Left cardiac atrium (tissue), 4 donors: ENCODE results near the gene STARD3NL. TPM values are rescaled to one million over a fixed set of nuclear protein-coding genes. Genes with fewer than 3 reads are reported as not detected.

ENCODE experiments used
- ATAC-seq, 2 donors: fragments of 200-7000 bp; cut with Tn5 transposase; one replicate each; pipeline ENCODE4 v1.9.1; 2020; ENCODE audit warnings: mild to moderate bottlenecking in 2 of 2, moderate library complexity in 2 of 2
- DNase-seq: peaks from one replicate; pipeline ENCODE4 v3.0.0-alpha.2; 2020
- intact Hi-C, 2 donors: fragments of 100-400 bp; cut with DNase I; formaldehyde crosslinking; loops; one replicate each; pipeline versions ENCODE4 v1.14.1 to v1.15.1; 2022 to 2023
- total RNA-seq, 2 donors: library from RNA; stranded (reverse); fragmentation: NEBNext Ultra II Directional; extraction: Animal tissue kit (Norgen Biotek cat#: 25700); gene quantifications; one replicate each; pipeline ENCODE4 v1.2.1, GENCODE V29; 2021
- donor health status: DM: no; HTN: yes; CAD: no.
- donor health status: DM: no; HTN: yes; CAD: no; lungs with severe emphysema.
- donor health status: DM: yes; HTN: yes; CAD: no.
- donor health status: Dilated cardiomyopathy.

The STARD3NL gene
- total RNA-seq, 2 donors from 2014 or later: 31.8 to 34.8 TPM

DNA sequence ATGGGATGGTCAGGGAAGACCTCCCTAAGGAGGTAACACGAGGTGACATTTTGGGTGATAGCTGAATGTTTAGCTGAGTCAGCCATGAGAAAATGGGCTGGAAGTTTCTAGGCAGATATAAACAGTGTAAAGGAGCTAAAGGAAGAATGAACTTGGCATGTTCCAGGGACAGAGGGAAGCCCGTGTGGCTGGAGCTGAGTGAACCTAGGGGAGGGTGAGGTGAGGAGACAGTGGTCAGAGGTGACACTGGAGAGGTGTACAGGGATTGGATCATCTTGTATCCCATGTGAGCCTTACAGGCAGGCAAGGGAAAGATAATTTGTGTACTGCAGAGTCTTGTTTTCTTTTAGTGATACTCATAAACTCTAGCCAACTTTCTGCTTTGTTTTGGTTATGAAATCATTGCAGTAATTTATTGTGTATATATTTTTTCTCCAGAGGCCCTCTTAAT is 1.8 kb downstream of the STARD3NL start:
- no peak for ATAC-seq
- intact Hi-C loops: no loop called here
- DNase-seq: no peak

DNA sequence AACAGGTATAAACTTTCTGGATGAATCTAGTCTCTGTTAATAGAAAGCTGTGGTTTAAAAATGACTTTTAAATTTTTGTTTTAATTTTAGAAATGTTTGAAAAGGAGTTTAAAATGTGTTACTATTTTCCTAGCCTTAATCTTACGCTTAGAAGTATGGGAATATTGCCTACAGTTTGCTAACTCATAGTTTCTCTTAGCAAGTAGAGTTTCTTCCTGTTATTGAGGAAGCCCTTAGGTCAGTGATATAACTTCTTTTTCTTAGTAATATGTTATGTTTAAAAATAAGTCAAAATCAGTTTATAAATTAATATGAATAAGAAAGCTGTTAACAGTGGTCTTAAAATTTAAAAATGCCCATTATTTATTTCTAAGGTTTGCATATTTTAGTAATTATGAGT is 3.1 kb downstream of the STARD3NL start:
- intact Hi-C loops: no loop called here
- ATAC-seq: no peak
- no peak for DNase-seq

DNA sequence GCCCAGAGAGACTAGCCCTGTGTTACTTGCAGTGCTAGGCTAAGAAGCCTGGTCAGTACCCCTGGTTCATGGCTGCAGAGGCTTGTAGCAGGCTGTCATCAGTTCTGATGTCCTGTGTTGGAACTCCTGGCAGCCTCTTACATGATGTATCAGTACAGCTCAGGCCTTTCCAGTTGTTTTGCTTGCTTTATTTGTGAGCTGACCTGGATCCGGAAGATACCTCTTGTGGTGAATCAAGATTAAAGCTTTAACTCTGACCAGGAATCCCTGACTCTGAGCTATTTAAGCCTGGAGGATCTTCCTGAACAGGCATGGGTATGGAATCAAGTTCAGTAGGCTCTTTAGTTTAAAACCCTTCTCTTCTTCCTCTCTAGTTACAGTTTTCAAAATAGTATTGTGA is 4.4 kb downstream of the STARD3NL start:
- ATAC-seq: no peak
- DNase-seq: no peak
- intact Hi-C loops: no loop called here

DNA sequence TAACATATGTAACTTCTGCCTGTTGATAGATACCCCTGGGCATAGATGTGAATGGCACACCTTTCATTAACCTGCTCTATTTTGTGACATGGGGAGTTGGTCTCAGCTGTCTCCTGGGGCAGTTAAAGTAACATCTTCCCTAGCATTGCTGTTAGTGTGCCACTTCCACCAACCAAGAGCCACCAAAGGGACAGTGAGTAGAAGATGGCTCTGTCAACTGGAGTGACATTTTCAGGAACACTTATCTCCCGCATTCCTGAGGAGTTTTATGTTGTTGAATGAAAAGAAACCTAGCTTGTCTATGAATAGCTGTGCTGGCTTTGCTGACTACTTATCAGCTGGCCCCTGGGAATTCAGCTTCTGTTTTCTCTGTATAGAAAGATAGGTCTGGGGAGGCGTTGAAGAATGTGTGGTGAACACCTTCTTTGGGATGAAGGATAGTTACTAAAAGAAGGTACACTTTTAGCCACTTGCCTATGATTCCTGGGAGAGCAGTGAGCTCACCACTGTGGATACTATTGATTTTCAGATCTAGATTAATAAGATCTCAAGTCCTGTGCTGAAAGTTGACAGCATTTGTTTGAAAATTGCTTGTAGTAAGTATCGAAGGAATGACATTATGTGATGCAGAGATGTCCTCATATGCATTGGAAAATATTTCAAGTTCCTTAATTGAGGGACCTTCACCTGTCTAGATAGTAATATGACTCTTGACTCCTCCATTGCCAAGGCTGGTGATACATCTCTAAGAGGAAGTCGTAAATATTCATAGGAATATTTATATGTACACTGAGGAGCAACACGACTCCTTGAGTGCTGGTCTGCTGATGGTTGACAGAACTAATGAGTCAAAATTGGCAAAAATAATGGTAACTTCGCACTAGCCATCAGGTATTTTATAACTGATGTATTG is 7.6 kb downstream of the STARD3NL start:
- intact Hi-C loops: no loop called here
- DNase-seq: no peak
- no peak for ATAC-seq

DNA sequence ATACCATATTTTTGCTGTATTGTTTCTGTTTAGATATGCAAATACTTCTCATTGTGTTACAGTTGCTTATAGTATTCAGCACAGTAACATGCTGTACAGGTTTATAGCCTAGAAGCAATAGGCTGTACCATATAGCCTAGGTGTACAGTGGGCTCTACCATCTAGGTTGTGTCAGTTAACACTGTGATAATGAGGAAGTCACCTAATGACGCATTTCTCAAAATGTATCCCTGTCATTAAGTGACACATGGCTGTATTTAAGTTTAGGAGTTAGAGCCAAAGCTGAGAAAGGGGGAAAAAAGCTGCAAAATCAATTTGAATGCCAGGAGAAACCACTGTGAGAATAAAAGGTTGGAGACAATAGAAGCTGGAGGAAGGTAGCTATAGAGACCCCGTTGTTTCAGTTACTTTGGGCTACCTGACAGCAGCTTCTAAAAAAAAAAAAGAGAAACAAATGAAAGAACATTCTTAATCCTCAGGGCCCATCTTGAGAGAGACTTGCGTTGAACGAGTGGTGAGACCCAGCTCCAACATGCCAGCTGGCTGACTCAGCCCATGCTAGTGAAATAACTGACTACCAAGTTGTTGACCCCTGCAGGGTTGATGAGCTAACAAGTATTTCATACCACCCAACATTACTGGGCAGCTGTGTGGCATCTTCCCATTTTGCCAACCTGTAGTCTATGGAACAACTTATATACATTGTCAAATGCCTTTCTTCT is 8.7 kb downstream of the STARD3NL start:
- ATAC-seq: peak; percentile 59 to 87
- intact Hi-C loops: no loop called here
- DNase-seq: no peak

DNA sequence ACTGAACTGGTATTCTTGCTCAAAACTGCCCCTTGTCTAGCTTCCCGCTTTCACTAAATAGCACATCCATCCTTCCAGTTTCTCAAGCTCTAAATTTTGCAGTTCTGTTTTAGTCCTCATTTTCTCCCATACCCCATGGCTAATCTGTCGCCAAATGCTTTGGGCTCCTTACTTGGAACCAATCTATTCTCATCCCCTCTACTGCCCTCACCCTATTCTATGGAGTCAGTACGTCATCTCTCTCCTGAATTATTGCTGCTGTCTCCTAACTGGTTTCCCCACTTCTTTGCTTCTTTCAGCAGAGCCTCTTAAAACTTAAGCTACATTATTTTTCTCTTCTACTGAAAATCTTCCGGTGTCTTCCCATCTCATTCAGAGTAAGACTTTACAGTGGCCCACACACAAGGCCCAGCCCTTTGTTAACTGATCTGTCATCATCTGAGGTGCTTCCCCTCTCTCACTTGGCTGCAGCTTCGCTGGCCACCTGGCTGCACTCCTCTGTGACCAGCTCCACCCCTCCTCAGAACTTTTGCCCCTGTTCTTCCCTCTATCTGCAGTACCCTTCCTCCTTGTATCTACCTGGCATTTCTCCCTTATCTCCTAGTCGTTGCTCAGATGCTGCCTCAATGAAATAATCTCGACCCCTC is 9.9 kb downstream of the STARD3NL start:
- no peak for DNase-seq
- intact Hi-C loops: no loop called here
- no peak for ATAC-seq

DNA sequence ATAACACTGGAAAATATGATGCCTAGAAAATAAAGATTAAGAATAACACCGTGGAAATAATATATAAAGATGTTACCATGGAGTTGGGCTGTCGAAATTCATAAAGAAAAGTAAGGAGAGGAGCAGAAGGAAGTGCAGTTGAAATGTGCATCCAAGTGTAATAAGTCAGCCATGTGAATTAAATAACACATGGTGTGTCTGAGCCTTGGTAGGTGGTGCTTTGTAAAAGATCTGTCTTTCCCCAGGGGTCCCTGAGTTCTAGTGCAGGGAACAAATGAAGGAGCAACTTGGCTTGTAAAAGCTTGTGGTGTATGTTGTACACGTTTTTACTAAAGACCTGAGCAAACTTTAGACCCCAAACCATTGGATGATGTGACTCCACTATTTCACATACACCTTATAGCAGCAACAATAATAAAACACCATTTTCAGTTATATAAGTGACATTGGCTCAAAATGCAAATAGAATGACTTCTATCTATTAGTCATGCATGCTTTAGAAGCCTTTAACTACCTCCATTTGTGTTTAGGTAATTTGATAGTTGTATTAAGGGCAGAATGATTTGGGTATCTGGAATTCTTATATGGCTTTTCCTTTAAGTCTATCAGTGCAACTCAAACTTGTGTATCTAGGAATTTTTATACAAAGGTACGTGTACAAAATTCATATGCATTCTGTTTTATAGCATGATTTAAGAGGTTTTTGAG is 11.3 kb downstream of the STARD3NL start:
- no peak for ATAC-seq
- intact Hi-C loops: no loop called here
- DNase-seq: no peak

DNA sequence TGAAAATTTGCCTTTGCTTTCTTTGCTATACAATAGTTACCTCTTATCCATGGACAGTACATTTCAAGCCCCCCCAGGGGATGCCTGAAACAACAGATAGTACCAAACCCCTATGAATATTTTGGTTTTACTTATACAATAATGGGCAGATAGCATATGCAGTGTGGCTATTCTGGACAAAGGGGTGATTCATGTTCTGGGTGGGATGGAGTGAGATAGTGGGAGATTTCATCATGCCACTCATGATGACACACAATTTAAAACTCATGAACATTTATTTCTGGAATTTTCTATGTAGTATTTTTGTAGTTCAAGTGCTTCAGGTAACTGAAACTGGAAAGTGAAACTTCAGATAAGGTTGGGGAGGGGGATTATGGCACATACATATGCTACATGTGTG is 12.0 kb downstream of the STARD3NL start:
- DNase-seq (no peak), ATAC-seq (no peak)
- intact Hi-C loops: no loop called here

DNA sequence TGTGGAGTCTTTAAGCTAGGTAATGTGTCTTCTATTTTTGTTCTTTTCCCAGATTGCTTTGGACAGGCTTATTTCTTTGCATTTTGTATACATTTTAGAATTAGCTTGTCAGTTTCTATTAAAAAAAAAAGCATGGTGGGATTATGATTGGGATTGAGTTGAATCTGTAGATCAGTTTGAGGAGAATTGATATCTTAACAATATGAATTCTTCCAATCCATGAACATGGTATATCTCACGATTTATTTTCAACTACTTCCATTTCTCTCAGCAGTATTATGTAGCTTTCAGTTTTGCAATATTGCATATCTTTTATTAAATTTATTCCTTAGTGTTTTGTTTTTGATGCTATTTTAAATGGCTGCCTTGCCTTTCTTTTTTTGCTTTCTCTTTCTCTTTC is 13.7 kb downstream of the STARD3NL start:
- DNase-seq (no peak), ATAC-seq (no peak)
- intact Hi-C loops: no loop called here

DNA sequence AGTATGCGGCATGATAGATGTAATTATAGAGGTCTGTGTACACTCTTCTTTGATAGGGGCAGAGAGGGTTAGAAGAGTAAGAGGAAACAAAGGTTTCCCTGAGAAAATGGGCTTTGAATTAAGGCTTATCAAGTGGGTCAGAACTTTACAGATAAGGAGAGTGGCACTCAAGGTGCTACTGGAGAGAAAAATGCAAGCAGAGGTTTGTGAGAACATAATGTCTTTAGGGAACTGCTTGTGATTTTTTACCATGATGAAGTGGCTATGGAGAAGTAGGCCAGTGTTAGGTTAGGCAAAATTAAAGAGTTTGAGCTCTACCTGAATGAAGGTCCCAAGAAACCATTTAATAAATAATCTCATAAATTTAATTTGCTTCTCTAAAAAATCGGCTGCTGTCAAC is 14.3 kb downstream of the STARD3NL start:
- no peak for DNase-seq
- intact Hi-C loops: no loop called here
- no peak for ATAC-seq

DNA sequence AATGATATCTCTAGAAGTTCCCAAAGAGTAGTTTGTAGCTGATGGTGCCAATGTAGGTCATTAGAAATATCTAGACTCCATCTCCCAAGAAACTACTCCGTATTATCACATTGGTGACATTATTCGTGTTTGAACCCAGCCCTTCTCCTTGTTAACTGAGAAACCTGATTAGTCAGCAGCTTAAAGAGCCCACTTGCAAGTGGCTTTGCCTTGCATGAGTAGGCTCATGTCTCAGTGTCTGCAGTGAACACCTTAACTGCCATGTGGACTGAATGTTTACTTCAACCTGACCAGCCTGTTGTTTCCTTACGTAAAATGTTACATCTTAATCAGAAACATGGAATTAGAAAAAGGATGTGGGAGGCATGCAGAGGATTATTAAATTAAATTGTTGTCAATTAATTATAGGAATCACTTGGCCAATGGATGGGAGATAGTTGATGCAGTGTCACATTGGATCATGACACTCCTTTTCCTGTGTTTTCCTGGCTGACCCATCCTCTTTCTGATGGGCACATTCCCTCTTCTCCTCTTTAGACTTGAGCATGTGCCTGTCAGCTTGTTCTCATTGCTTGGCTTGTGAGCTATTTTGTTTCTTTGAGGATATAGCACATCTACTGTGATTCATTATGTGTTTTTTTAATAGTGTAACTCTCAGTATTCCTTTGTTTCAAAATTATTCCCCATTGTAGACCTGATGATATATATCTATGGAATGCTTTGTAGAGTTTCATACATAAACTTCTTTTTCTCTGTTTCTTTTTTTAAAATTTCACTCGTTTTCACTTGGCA is 18.0 kb downstream of the STARD3NL start:
- ATAC-seq: peak in 1 of 2 donors; percentile 44
- intact Hi-C loops: no loop called here
- no peak for DNase-seq

DNA sequence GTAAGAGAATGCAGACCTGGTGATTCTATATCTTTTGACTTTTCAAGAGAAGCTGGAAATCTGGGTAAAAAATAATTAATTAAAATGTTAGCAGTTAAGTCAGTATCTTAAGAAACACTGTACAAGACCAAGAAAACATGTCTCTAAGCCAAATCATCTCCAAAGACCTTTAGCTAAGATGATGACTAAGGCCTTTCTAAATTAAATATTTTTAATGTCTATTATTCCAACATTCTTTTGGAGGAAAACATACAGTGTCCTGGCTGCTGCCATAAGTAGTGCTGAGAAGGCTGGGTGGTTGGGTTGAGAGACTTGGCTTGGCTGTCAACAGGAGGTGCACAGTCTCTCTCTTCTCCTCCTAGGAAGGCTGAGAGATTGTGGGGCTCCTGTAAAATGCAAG is 20.3 kb downstream of the STARD3NL start:
- intact Hi-C loops: no loop called here
- no peak for ATAC-seq
- no peak for DNase-seq

DNA sequence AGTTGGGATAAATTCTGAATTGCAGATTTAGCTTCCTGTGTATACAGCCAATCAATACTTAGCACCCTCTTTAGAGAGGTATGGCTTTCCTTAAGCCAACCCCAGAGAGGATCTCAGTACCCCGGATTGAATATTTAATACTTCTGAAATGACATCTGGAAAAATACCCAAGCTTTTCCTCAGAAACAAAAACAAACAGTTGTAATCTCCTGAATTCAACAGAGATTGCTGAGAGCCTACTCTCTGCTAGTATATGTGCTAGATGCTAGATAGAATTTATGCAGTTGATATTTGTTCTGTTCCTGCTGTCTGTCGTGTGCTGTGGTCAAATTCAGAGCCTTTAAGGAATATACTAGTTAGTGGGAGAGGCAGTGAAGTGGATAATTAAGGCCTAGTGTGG is 21.1 kb downstream of the STARD3NL start:
- DNase-seq (no peak), ATAC-seq (no peak)
- intact Hi-C loops: no loop called here

DNA sequence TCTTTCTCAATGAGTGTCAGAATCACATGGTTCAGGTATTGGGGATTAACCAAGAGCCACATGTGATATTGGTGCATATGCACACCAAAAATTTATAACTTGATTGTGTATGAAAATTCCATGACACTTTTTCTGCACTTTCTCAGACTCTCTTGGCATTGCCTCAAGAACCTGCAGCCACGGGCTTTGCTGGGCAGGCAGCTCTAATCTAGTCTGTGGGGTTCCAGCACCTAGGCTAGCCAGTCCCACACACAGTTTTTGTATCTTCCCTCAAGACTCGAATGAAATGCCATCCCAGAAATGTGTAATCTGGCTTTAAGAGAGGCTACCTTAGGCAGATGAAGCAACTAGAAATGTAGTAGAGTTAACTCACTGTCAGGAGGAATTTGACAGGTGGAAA is 21.7 kb downstream of the STARD3NL start:
- DNase-seq: no peak
- no peak for ATAC-seq
- intact Hi-C loops: no loop called here

DNA sequence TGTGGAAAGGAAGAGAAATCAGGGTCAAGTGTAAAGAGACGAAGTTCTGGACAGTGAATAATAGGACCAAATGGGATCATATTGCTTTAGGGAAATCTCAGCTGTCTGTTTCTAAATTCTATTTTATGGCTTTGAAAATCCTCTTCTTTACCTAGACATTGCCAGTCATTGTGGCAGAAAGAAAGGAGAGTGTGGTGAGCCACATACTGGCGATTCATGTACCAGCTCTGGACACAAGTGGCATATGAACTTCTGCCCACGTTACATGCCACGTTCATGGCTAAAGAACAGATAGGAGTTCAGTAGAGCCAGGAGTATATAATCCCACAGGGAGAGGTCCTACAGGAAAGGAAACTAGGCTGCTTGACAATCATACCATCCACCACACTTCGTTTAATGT is 28.0 kb downstream of the STARD3NL start:
- ATAC-seq (no peak), DNase-seq (no peak)
- intact Hi-C loops: no loop called here

DNA sequence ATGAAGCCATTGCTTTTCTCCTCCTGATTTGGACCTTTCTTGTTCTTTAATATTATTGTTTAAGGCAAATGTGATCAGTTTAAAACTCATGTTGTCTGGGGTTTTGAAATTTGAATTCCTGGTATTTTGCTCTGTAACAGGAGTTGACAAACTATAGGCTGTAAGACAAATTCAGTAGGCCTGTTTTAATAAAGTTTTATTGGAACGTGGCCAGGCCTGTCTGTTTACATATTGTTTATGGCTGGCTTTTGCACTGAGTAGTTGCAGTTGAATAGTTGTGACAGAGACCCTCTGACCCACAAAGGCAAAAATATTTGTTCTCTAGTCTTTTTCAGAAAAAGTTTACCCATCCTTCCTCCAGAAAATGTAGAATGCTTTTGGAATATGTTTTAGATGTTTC is 29.8 kb downstream of the STARD3NL start:
- intact Hi-C loops: no loop called here
- DNase-seq (no peak), ATAC-seq (no peak)

DNA sequence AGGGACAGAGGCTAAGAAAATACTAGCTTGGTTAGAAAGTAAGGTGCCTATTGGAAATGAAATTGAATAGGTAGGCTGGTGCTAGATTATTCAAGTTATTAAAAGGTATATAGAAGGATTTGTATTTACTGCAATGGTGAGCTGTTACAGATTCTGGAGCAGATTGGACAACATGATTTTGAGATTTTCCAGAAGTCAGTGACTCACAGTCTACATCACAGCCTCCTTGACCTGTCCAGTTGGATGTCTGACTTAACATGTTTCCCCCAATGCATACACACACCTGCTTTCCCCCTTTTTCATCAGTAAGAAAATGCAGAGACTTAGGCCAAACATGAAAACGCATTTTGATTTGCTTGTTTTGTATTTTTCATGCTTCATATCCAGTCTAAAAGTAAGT is 33.4 kb downstream of the STARD3NL start:
- intact Hi-C loops: no loop called here
- ATAC-seq: peak in 1 of 2 donors; percentile 18
- DNase-seq: no peak

DNA sequence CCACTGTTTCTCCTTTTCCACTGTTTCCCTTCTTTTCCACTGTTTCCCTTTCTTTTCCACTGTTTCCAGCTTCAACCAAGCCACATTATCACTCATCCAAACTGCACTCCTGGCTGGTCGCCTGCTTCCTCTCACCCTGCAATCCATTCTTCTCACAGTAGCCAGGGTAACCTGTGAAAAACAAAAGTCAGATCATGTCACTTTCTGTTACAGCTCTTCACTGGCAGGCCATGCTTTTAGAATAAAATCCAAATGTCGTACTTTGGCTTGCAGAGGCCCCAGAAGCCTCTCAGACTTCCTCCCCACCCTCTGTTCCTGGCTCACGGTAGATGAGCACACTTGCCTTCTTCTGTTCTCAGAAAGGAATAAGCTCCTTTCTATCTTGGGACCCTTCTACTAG is 33.9 kb downstream of the STARD3NL start:
- intact Hi-C loops: no loop called here
- DNase-seq (no peak), ATAC-seq (peak in 1 of 2 donors; percentile 44)

DNA sequence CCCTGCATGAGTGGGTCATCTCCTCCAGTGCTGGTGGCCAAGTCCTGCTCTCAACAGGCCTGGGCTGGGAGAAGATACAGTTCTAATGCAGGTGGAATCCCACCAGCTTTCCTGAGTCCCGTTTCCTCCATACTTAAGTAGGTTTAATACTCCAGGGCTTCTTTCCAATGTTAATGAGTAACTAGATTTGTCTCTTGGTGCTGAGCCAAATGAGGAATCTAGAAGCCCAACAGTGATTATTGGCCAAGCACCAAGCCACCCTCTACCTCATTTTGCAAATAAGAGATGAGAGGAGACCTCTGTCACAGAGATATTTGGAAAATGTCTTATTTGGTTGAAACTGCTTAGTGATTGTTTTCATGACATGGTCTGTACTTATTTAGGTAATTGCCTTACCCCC is 37.1 kb downstream of the STARD3NL start:
- DNase-seq (no peak), ATAC-seq (no peak)
- intact Hi-C loops: loop anchor here in 1 of 2 donors (2.0 kb wide), 1 partner anchor 314 kb away; no protein-coding TSS in a partner anchor
